SK-MEL-5 (cell line): ENCODE results near the gene ZNF385D. TPM values are rescaled to one million over a fixed set of nuclear protein-coding genes. Genes with fewer than 3 reads are reported as not detected.

Experiments used
- DNase-seq: peaks from one replicate; pipeline ENCODE4 v3.0.0-alpha.2; 2016; ENCODE audit warnings: low read depth, low spot score
- in situ Hi-C: cut with HindIII; loops from 2 replicates; pipeline ENCODE4 v1.10.0; 2016; ENCODE audit warnings: low sequenced_read_pairs, high pct_unique_total_duplicates, low pct_unique_long_range_greater_than_20kb
- total RNA-seq: library from RNA; depleted of rRNA; stranded (reverse); fragments of >200 nt; shearing (Covaris generic); gene quantifications from 2 replicates; pipeline ENCODE4 v1.2.3, GENCODE V29; 2014

Gene ZNF385D
- total RNA-seq, 1 experiment from 2014 or later: not detected

DNA sequence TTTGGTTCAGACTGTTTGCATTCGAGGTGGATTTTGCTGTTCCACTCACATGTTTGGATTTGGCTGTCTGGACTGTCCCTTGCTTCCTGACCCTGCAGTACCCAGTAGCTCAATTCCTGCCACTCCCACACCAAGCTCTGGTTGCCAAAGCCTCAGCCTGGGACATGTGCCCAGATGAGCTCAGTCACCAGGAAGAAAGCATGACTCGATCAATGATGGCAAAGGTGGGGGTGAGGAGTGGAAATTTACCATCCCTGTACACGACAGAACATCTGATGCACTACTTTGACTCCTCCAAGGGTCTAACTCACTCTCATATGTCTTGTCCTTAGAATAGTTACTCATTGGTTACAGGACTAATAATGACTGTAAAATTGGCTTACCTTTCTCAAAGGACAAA is 45.2 kb downstream of the ZNF385D start:
- DNase-seq: no peak
- in situ Hi-C loops: no loop called here

DNA sequence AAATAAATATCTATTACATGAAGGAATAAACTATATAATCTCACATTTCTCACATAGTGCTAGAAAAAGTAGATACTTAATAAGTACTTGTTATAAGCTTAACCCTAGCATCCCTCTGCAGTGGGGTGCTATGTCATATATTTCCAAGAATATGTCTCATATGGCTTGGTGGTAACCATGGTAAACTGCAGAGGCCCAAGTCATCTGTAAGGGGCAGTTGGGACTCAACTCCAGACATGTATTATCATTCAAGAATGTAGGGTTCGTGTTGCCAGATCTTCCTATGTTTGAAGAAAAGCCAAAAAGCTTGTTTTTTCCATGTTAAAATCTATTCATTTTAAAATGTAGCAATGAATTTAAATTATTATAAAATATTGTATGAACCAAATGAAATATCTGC is 46.2 kb downstream of the ZNF385D start:
- DNase-seq: no peak
- in situ Hi-C loops: no loop called here

DNA sequence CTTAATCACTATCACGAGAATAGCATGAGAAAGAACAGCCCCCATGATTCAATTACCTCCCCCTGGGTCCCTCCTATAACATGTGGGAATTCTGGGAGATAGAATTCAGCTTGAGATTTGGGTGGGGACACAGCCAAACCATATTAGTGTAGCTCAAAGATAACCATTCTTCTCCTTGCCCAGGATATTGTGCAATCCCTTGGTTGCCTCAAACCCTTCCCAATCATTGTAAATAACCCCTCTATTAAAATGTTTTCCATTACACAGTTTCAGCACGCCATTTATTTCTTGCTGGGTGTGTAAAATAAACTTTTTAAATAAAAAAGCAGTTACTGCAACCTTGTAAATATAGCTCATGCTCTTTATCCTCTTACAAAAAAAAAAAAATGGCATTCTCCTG is 47.7 kb downstream of the ZNF385D start:
- in situ Hi-C loops: no loop called here
- no peak for DNase-seq

DNA sequence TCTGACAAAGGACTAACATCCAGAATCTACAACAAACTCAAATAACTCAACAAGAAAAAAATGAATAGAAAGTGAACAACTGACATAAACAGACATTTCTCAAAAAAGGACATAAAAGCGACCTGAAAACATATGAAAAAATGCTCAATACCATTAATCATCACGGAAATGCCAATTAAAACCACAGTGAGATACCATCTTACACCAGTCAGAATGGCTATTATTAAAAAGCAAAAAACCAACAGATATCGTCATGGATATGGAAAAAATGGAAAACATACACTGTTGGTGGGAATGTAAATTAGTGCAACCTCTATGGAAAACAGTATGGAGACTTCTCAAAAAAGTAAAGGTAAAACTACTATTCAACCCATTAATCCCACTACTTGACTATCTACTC is 53.3 kb downstream of the ZNF385D start:
- in situ Hi-C loops: no loop called here

DNA sequence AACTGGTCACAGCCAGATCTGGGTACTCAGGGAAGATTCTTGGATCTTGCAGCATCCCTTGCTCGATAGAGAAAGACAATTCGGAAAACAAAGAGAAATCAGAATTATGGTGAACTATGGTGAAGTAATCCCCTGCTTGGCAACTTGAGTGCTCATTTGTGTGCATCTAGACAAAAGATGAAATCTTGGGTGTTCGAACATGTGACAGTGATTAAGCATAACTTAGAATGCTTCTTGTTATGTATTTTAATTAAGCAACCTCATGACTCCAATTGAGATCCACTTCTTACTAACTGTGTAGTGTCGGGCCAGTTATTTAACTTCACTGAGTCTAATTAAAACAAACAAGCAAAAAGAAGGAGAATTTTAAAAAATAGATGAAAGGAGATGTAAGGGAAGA is 56.5 kb downstream of the ZNF385D start:
- in situ Hi-C loops: no loop called here
- no peak for DNase-seq

More for the DNA sequence above, 53.3 kb downstream of the ZNF385D start:
- DNase-seq: no peak

DNA sequence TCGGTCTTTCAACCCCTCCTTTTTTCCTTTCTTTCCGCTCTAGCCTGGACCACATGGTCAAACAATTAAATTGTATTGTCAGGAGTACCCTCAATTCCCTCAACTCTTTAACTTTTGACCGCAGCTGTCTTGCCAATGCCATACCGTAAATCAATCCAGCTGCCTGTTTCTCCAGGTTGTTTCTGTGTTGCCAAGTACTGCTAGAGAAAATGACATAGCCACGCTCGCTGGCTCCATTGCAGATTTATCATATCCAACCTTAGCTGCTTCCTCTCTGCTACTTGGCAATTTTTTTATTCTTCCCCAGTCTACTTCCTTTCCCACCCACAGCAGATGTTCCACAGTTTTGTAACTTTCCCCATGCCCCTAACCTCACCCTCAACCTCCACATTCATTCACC is 60.0 kb downstream of the ZNF385D start:
- no peak for DNase-seq
- in situ Hi-C loops: no loop called here

DNA sequence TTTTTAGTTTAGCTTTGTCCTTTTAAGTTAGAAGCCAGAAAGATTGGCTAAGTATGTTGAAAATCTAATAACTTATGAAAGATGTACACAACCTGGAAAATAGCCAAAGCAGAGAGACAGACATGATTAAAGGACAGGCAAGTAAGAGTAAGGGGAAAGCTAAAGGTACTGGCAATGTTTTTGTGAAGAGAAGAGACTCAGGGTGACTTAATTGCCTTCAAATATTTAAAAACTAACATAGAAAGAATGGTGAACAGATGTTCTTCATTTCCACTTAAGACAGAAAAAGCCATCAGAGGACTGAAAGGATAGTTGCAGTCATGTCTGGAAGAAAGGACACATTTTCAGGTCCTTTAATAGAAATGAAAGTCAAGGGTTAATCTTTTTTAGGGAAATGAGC is 68.8 kb downstream of the ZNF385D start:
- DNase-seq: no peak
- in situ Hi-C loops: no loop called here

DNA sequence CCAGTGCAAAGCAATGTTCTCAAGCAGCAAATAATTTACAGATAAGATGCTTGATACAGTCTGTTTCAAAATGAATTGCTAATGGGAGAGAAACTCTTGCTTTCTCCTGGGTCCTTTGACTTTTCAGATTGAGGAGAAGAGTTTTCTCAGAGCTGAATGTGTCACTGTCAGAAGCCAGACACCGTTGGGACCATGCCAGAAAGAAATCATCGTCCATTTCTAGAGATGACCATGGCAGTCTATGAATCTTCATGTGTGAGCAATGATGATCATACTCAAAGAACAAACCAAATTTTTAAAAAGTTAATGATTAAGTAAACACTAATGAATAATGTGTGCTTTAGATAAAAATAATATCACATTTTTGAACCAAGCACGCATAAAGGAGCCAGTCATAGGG is 77.6 kb downstream of the ZNF385D start:
- in situ Hi-C loops: no loop called here
- DNase-seq: no peak

DNA sequence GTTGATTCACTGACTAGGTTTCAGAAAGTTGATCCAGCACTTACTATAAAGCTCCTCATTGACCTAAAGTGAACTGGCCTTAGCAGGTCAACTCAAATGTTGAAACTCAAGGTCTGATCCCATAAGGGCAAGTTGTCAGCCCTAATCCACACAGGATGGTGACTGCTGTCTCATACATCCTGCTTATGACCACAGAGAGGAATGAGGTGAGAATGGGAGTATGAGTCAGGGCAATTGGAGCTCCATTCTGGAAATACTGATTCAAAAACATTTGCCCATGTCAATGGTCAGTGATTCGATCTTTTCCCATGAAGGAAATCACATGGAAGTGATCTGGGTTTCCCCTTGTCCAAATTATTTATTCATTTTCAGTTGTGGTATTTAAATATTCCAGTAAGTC is 78.7 kb downstream of the ZNF385D start:
- in situ Hi-C loops: no loop called here
- DNase-seq: no peak

DNA sequence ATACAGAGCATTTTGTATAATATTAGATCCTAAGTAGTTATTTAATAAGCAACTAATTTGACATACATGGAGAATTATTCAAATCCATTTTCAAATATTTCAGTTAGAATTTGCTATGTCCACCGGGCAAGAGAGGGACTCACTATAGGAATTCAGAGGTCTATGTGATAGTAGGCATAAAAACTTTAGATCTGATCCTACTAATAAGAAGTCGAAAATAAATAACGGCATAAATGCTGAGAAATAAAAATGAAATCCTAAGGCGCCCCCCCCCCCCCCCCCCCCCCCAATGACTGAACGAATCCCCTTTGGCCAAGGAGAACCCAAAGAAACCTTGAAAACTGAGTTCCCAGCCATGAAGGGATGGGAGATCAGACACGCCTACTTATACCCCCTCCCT is 80.6 kb downstream of the ZNF385D start:
- DNase-seq: no peak
- in situ Hi-C loops: no loop called here

DNA sequence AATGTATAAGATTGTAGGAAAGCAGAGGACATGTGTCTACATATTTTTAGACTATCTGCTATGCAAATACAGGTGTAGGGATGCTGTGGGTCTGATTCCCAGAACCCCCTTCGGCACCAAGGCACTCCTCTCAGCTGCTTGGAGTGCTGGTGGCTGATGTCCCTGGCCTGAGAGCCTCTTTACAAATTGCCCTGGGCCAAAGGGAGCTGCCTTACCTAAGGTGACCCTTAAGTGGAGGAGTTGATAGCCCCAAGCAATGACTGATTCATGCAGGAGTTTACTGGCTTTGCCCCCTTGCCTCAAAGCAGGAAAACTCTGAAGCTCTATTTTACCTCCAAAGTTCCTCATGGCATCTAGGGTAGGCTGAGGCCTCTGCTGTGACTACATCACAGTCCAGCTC is 83.0 kb downstream of the ZNF385D start:
- in situ Hi-C loops: no loop called here
- DNase-seq: no peak

DNA sequence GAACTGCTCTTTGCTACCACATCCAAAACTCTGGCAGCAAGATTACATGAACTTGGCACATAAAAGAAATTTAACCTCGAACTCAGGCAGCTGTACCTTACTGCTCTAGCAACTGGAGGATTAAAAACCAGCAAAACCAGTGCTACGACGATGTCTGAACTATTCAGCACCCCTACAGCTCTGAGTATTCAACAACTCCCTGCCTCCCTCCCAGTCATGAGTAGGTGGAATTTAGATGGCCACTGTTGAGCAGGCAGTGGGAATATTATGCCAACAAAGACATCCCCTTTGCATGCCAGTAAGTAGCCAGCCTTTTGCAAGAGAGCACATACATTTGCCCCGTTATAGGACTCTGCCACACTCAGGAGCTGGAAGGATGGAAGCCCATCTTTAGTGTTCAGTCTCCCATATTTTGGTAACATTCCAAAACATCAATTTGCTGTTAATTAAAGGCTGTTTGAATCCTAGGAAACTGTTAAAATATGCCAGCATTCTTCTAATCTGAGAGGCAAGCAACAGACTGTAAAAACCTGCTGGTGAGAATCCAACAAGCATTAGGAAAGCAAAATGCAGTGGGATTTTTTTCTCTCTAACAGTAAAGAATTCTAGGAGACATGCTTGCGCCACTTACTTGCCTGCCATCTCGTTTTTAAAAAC is 85.4 kb downstream of the ZNF385D start:
- in situ Hi-C loops: no loop called here
- no peak for DNase-seq

DNA sequence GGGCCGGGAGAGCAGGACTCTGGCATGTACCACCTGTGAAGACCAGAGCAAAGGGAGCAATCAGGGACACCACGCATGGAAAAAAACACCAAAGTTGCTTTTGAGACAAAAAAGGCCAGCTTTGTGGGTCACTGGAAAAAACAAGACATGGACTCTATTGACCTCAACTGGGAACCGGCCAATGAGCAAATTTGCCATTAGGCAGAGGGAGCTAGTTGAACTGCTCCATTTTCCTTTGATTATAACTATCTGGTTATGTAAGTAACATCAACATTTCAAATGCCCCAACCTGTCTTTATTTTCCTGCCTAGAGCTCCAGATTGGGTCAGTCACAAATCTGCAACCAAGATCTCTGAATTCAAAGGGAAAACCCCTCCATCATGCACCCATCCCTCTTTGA is 86.0 kb downstream of the ZNF385D start:
- in situ Hi-C loops: no loop called here
- DNase-seq: no peak

DNA sequence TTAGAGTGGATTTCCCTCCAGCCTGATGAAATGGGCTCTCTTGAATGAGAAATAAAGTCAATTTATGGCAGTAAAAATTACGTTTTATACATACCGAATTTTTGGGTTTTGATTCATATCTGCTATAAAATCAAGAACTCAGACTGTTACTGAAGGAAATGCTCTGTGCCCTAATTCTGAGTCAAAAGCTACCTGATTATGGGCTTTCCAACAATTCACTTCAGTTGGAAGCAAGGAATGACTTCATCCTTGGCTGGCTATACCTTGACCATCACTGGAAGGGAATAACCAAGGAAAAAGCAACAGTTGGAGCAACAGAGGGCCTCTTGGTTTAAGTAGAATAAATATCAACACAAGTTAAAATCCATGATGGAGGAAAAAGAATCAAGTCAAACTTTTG is 88.6 kb downstream of the ZNF385D start:
- no peak for DNase-seq

DNA sequence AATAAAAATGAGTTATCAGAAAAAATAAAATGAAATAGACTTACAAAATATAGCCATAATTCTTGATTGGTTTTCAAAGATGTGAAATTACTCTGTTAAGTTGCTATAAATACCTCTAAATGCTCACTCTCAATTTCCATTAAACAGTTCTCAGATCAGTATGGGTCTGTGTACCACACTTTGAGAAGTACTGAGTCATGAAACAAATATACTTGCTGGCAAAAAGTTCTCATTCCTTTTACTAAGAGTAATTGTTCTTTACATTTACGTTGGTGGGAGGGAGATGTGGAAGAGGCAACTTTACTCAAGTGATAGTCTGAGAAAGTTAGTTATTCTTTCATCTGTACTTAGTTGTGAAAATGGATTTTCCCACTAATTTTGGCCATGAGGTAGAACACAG is 96.3 kb downstream of the ZNF385D start:
- in situ Hi-C loops: no loop called here
- no peak for DNase-seq

More for the DNA sequence above, 88.6 kb downstream of the ZNF385D start:
- in situ Hi-C loops: no loop called here

DNA sequence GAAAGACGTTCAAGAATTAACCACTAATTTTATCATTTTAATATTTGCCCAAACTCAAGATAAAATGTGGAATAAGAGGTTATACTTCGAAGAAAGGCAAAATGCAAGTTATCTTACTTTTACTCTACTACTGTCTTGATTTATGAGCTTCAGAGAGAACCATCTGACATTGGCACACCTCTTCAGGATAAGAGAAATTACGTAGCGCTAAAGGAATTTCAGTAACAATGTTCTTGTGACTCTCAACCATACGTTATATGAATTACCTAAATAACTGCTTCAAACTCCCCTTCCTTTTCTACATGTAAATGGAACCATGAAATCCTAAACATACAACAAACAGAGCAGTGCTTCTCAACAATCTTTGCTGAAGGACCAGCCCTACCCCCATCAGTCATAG is 96.8 kb downstream of the ZNF385D start:
- in situ Hi-C loops: no loop called here
- no peak for DNase-seq

DNA sequence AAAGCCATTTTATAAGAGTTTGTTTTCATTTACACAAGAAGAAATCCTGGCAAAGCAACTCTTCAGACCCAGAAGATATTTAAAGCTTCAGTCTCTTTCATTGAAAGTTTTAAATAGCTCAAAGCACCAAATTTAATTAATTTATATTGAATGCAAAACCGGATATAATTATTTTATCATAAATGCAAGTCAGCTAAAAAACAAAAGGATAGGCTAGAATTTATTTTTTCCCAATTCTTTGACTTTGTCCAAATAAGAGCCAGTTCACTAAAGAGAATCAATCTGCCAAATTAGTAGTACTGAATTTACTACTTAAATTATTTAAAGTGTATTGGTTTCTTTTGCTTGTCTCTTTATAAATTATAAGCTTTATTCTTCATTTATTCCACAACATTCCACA is 101.5 kb downstream of the ZNF385D start:
- DNase-seq: no peak
- in situ Hi-C loops: no loop called here

DNA sequence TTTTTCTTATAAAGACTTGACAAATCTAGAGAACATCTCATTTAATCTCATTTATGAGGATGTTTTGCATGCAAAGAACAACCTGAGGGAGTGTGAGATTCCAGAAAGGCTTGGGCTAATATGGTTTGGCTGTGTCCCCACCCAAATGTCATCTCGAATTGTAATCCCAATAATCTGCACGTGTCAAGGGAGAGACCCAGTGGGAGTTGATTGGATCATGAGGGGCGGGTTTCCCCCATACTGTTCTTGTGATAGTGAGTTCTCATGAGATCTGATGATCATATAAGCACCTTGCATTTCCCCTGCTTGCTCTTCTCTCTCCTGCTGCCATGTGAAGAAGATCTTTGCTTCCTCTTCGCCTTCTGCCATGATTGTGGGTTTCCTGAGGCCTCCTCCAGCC is 103.0 kb downstream of the ZNF385D start:
- in situ Hi-C loops: no loop called here
- DNase-seq: no peak

DNA sequence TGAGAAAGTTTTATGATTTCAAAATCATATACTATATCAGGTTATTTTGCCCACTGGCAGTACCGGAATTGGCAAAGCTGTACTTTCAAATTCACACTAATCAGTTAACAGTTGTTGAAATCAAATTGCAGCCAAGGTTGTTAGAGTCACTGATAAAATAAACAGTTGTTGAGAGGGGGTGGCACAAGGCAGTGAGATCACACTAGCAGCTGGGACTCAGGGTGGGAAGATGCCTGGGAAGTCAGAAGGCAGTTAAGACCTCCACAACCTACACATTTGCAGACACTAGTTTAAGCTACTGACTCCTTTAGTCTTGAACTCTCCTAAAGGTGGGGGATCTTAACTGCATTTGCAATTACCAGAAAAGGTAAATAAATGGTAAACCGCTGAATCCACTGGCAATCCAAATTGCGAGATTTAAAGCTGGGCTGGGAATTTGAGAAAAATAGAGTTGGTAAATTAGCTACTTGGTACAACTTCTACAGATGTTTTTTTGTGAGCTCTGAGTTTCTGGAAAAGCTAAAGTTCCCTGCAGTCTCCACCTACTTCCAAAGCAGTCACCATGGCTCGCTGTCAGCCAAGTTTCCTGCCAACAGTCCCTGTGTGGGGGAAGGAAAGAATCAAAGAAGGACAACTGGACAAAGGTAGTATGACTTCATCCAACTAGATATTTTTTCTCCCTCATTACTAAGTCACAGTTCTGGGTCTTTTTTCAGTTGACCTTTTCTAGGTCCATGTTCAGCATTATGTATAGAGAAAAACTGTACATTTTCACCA is 105.7 kb downstream of the ZNF385D start:
- in situ Hi-C loops: no loop called here
- no peak for DNase-seq
